Colonic mucosa (tissue), 4 donors: ENCODE measurements around the gene RCBTB2. TPM values are rescaled to one million over a fixed set of nuclear protein-coding genes. Genes with fewer than 3 reads are reported as not detected.

ENCODE experiments used
- DNase-seq: peaks from one replicate; pipeline ENCODE4 v3.0.0-alpha.2; 2020
- H3K27ac ChIP-seq: fragments of 200-600 bp; one replicate; pipeline ENCODE4 v1.8.0; 2021
- H3K27me3 ChIP-seq: fragments of 200-600 bp; one replicate; pipeline ENCODE4 v1.8.0; 2021
- H3K36me3 ChIP-seq: fragments of 200-600 bp; one replicate; pipeline ENCODE4 v1.8.0; 2021
- H3K4me1 ChIP-seq: fragments of 200-600 bp; one replicate; pipeline ENCODE4 v1.8.0; 2021; ENCODE audit warnings: mild to moderate bottlenecking
- H3K4me3 ChIP-seq: fragments of 200-600 bp; one replicate; pipeline ENCODE4 v1.8.0; 2021
- H3K9ac ChIP-seq, 2 donors: one replicate each; pipeline ENCODE4 v1.7.0; 2013; ENCODE audit warnings: control low read depth in 2 of 2, low read depth in 2 of 2, low read length in 2 of 2
- H3K9me3 ChIP-seq: fragments of 200-600 bp; one replicate; pipeline ENCODE4 v1.8.0; 2021
- intact Hi-C: fragments of 100-400 bp; cut with DNase I; formaldehyde crosslinking; loops from one replicate; pipeline ENCODE4 v1.14.1; 2022
- total RNA-seq, 2 donors: library from RNA; stranded (reverse); fragmentation: NEBNext Ultra II Directional in 1 of 2; extraction: Animal tissue kit (Norgen Biotek cat#: 25700) in 1 of 2; gene quantifications; one replicate each; pipeline ENCODE4 v1.2.1, GENCODE V29; 2021
- TF ChIP-seq, protein P1 (sequence below): fragments of 200-600 bp; IDR thresholded peaks from one replicate; pipeline ENCODE4 v1.8.0; 2022; ENCODE audit warnings: antibody characterized with exemption, mild to moderate bottlenecking
- donor health status: healthy.
- donor health status: DM: no; HTN: no; CAD: no.
- donor health status: DM: no; HTN: no; CAD: no.

Gene RCBTB2
- total RNA-seq, 2 donors from 2014 or later = 3.3 to 5.5 TPM

DNA sequence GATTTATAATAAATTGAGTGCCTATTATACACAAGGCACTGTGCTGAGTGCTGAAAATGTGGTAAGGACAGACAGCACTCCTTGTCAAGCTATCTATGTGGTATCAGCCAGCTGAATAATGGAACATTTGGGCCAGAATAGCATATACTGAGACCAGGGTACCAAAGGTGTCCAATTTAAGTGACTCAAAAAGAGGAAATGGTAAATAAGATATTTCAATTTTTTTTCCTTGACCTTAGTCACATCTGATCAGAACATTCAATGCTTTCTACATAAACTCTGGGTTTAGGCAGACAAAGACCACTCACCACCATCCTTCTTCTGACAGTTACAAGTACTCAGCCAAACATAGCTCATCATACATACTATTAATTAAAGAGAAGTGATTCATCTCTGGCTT, 43.2 kb downstream of the RCBTB2 start:
- no peak overlapping the region for H3K27ac ChIP-seq

DNA sequence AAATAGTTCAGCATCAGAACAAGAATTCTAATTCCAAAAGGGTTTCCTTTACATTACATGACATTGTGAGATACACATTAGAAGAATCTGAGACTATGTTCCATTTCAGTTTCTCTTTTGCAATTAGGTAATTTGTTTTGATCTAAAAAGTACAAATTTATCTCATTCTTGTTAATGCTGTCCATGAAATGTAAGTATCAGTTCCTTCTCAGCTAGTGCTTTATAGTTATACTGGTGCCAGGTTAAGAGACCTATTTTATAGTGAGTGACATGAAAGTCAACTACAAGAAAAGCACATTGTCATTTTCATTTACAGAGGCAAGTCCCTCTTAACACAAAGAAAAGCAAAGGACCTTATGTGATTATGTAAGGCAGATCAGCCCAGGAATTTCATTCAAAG, 43.9 kb downstream of the RCBTB2 start:
- no peaks in the 10 kb centered on the region for H3K9me3 ChIP-seq
- H3K9ac ChIP-seq = no peak overlapping the region
- no peaks in the 10 kb centered on the region for H3K4me1 ChIP-seq
- no peak overlapping the region for H3K4me3 ChIP-seq
- no peaks in the 10 kb centered on the region for H3K36me3 ChIP-seq
- no peaks in the 10 kb centered on the region for H3K27me3 ChIP-seq
- TF ChIP-seq, protein P1, sequence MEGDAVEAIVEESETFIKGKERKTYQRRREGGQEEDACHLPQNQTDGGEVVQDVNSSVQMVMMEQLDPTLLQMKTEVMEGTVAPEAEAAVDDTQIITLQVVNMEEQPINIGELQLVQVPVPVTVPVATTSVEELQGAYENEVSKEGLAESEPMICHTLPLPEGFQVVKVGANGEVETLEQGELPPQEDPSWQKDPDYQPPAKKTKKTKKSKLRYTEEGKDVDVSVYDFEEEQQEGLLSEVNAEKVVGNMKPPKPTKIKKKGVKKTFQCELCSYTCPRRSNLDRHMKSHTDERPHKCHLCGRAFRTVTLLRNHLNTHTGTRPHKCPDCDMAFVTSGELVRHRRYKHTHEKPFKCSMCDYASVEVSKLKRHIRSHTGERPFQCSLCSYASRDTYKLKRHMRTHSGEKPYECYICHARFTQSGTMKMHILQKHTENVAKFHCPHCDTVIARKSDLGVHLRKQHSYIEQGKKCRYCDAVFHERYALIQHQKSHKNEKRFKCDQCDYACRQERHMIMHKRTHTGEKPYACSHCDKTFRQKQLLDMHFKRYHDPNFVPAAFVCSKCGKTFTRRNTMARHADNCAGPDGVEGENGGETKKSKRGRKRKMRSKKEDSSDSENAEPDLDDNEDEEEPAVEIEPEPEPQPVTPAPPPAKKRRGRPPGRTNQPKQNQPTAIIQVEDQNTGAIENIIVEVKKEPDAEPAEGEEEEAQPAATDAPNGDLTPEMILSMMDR = no peak
- no peak for DNase-seq
- intact Hi-C loops = no loop called here
- H3K27ac ChIP-seq = no peak overlapping the region

More for the DNA sequence above, 43.2 kb downstream of the RCBTB2 start:
- Histone ChIP-seq H3K9ac (no peak overlapping the region), H3K36me3 (no peaks in the 10 kb centered on the region), H3K27me3 (no peaks in the 10 kb centered on the region), H3K9me3 (no peaks in the 10 kb centered on the region), H3K4me3 (no peak overlapping the region), H3K4me1 (no peaks in the 10 kb centered on the region)
- DNase-seq = no peak
- TF ChIP-seq, protein P1 = no peak
- intact Hi-C loops = no loop called here

DNA sequence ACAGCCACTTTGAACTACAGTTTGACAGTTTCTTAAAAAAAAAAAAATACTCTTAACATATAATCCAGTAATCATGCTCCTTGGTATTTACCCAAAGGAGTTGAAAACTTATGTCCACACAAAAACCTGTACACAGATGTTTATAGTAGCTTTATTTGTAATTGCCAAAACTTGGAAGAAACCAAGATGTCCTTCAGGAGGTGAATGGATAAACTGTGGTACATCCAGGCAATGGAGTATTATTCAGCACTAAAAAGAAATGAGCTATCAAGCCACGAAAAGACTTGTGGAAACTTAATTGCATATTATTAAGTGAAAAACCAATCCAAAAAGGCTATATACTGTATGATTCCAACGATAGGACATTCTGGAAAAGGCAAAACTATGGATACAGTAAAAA, 44.9 kb downstream of the RCBTB2 start:
- H3K27me3 ChIP-seq = no peaks in the 10 kb centered on the region
- H3K4me3 ChIP-seq = no peak overlapping the region
- DNase-seq = no peak
- H3K9ac ChIP-seq = no peak overlapping the region
- H3K9me3 ChIP-seq = no peaks in the 10 kb centered on the region
- H3K27ac ChIP-seq = no peak overlapping the region
- H3K36me3 ChIP-seq = no peaks in the 10 kb centered on the region
- TF ChIP-seq, protein P1 = no peak
- no peaks in the 10 kb centered on the region for H3K4me1 ChIP-seq
- intact Hi-C loops = no loop called here

DNA sequence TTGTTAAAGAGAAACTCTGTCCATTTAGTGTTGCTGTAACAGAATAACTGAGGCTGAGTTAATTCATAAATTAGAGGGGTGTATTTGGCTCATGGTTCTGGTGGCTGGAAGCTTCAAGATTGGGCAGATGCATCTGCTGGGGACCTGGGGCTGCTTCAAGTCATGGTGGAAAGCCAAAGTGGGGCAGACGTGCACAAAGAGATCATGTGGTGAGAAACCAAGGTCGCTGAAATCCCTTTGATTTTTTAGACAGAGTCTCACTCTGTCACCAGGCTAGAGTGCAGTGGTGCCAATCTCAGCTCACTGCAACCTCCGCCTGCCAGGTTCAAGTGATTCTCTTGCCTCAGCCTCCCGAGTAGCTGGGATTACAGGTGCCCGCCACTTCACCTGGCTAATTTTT, 46.0 kb downstream of the RCBTB2 start:
- intact Hi-C loops = no loop called here
- H3K27ac ChIP-seq = no peak overlapping the region

DNA sequence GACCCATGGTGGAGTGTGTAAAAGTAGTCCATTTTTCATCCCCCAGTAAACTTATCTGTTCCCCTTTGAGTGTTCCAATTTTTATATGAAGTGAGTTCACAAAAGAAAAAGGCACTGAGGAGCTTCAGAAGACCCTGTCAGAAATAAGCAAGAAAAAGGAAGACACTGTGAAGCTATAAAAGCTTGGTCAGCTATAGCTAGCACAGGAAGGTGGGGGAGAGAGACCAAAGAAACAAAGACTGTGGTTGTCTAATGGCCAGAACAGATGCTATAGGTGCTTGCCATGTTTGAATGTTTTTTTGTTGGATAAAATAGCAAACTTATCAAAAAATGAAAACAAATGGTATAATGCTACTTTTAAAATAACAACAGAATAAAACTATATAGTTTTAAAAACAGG, 46.5 kb downstream of the RCBTB2 start:
- no peak overlapping the region for H3K9ac ChIP-seq
- intact Hi-C loops = no loop called here
- DNase-seq = no peak
- H3K9me3 ChIP-seq = no peaks in the 10 kb centered on the region
- no peaks in the 10 kb centered on the region for H3K36me3 ChIP-seq
- no peaks in the 10 kb centered on the region for H3K4me1 ChIP-seq
- H3K27me3 ChIP-seq = no peaks in the 10 kb centered on the region
- H3K4me3 ChIP-seq = no peak overlapping the region
- TF ChIP-seq, protein P1 = no peak
- no peak overlapping the region for H3K27ac ChIP-seq

More for the DNA sequence above, 46.0 kb downstream of the RCBTB2 start:
- no peaks in the 10 kb centered on the region for H3K4me1 ChIP-seq
- TF ChIP-seq, protein P1 = no peak
- H3K4me3 ChIP-seq = no peak overlapping the region
- no peaks in the 10 kb centered on the region for H3K27me3 ChIP-seq
- DNase-seq = no peak
- no peaks in the 10 kb centered on the region for H3K9me3 ChIP-seq
- H3K36me3 ChIP-seq = no peaks in the 10 kb centered on the region
- H3K9ac ChIP-seq = no peak overlapping the region

DNA sequence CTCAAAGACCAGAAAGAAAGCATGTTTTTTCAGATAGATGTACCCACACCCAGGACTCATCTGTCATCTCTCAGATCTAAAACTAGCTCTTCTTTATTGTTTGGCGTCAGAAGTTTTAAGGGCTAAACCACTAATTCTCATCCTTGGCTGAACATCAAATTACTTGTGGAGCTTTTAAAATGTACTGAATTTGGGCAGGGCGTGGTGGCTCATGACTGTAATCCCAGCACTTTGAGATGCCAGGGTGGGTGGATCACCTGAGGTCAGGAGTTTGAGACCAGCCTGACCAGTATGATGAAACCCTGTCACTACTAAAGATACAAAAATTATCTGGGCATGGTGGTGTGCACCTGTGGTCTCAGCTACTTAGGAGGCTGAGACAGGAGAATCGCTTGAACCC, 47.4 kb downstream of the RCBTB2 start:
- TF ChIP-seq, protein P1 = no peak
- Histone ChIP-seq H3K27me3 (no peaks in the 10 kb centered on the region), H3K4me1 (no peaks in the 10 kb centered on the region), H3K4me3 (no peak overlapping the region), H3K9ac (no peak overlapping the region), H3K9me3 (no peaks in the 10 kb centered on the region), H3K36me3 (no peaks in the 10 kb centered on the region), H3K27ac (no peak overlapping the region)
- intact Hi-C loops = no loop called here
- no peak for DNase-seq
